Peyer's patch (tissue), 4 donors: ENCODE measurements around the gene AGAP1.

Experiments used
- CTCF ChIP-seq, 6 experiments: fragments of 450-650 bp in 4 of 6; fragments of 200-600 bp in 2 of 6; sonication (generic) in 1 of 6; IDR thresholded peaks; one replicate each; pipeline ENCODE4 v1.5.1; 2017 to 2019; ENCODE audit warnings: antibody characterized with exemption in 6 of 6, mild to moderate bottlenecking in 3 of 6, moderate library complexity in 1 of 6
- POLR2A ChIP-seq, 2 donors: fragments of 450-650 bp; IDR thresholded peaks; one replicate each; pipeline ENCODE4 v1.5.1; 2017; ENCODE audit warnings: antibody characterized with exemption in 2 of 2, mild to moderate bottlenecking in 2 of 2, moderate library complexity in 2 of 2

GRCh38 chr2:236119003-236119402 is 625.2 kb downstream of the AGAP1 start:
- TF ChIP-seq CTCF (IDR thresholded peaks at IDR 0.05) (no peak), POLR2A (IDR thresholded peaks at IDR 0.05) (no peak)
